NB4 (cell line): ENCODE data around the gene EGFLAM.

Experiments used
- MYC ChIP-seq: IDR thresholded peaks from 2 replicates; pipeline ENCODE4 v1.6.1; 2011; ENCODE audit warnings: low read depth, low read length
- POLR2A ChIP-seq: IDR thresholded peaks from 2 replicates; pipeline ENCODE4 v1.6.1; 2011; ENCODE audit warnings: mild to moderate bottlenecking; ENCODE audit not compliant: insufficient read length; ENCODE audit errors: extremely low read depth
- TF ChIP-seq, protein P1 (sequence below): IDR thresholded peaks from one replicate; pipeline ENCODE4 v1.5.1; 2012; ENCODE audit warnings: low read depth, low read length
- TF ChIP-seq, protein P2 (sequence below): IDR thresholded peaks from 2 replicates; pipeline ENCODE4 v1.6.1; 2011; ENCODE audit warnings: low read depth, low read length

GRCh38 chr5:38420246-38420645 lies 161.9 kb downstream of the EGFLAM start:
- TF ChIP-seq, protein P1, sequence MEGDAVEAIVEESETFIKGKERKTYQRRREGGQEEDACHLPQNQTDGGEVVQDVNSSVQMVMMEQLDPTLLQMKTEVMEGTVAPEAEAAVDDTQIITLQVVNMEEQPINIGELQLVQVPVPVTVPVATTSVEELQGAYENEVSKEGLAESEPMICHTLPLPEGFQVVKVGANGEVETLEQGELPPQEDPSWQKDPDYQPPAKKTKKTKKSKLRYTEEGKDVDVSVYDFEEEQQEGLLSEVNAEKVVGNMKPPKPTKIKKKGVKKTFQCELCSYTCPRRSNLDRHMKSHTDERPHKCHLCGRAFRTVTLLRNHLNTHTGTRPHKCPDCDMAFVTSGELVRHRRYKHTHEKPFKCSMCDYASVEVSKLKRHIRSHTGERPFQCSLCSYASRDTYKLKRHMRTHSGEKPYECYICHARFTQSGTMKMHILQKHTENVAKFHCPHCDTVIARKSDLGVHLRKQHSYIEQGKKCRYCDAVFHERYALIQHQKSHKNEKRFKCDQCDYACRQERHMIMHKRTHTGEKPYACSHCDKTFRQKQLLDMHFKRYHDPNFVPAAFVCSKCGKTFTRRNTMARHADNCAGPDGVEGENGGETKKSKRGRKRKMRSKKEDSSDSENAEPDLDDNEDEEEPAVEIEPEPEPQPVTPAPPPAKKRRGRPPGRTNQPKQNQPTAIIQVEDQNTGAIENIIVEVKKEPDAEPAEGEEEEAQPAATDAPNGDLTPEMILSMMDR: no peak
- TF ChIP-seq POLR2A (no peak), MYC (no peak)
- TF ChIP-seq, protein P2, sequence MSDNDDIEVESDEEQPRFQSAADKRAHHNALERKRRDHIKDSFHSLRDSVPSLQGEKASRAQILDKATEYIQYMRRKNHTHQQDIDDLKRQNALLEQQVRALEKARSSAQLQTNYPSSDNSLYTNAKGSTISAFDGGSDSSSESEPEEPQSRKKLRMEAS: no peak
